Measurements from ENCODE around the gene LKAAEAR1.

- TF ChIP-seq CTCF (conservative IDR thresholded peaks at IDR 0.05 in 1 of 2, IDR thresholded peaks at IDR 0.05 in 1 of 2; ENCODE audit: extremely low read depth in 1 of 2, insufficient read depth in 1 of 2, low read depth in 1 of 2, low read length in 2 of 2) = peak; percentile 36 to 78
- no peak for TF ChIP-seq EZH2 (IDR thresholded peaks at IDR 0.05; ENCODE audit: borderline replicate concordance, low read length)
Measured at GRCh38 chr20:64038565-64039292, 45.5 kb downstream of the LKAAEAR1 start.

Measured in mammary epithelial cell (primary cell).